ES-I3 (cell line): ENCODE measurements around the gene RASSF1.

Experiments
- H3K36me3 ChIP-seq: 2 replicates; pipeline ENCODE4 v1.6.1; 2013; ENCODE audit warnings: mild to moderate bottlenecking, low read length, control low read depth, moderate library complexity; ENCODE audit not compliant: insufficient read depth
- H3K4me1 ChIP-seq: 2 replicates; pipeline ENCODE4 v1.6.1; 2013; ENCODE audit warnings: mild to moderate bottlenecking, control low read depth, low read length; ENCODE audit not compliant: insufficient read depth
- H3K9ac ChIP-seq: 2 replicates; pipeline ENCODE4 v1.6.1; 2013; ENCODE audit warnings: low read depth, mild to moderate bottlenecking, low read length, moderate library complexity
- H3K9me3 ChIP-seq: 2 replicates; pipeline ENCODE4 v1.6.1; 2013; ENCODE audit warnings: mild to moderate bottlenecking, low read length, moderate library complexity; ENCODE audit not compliant: control insufficient read depth, insufficient read depth

The RASSF1 gene

DNA sequence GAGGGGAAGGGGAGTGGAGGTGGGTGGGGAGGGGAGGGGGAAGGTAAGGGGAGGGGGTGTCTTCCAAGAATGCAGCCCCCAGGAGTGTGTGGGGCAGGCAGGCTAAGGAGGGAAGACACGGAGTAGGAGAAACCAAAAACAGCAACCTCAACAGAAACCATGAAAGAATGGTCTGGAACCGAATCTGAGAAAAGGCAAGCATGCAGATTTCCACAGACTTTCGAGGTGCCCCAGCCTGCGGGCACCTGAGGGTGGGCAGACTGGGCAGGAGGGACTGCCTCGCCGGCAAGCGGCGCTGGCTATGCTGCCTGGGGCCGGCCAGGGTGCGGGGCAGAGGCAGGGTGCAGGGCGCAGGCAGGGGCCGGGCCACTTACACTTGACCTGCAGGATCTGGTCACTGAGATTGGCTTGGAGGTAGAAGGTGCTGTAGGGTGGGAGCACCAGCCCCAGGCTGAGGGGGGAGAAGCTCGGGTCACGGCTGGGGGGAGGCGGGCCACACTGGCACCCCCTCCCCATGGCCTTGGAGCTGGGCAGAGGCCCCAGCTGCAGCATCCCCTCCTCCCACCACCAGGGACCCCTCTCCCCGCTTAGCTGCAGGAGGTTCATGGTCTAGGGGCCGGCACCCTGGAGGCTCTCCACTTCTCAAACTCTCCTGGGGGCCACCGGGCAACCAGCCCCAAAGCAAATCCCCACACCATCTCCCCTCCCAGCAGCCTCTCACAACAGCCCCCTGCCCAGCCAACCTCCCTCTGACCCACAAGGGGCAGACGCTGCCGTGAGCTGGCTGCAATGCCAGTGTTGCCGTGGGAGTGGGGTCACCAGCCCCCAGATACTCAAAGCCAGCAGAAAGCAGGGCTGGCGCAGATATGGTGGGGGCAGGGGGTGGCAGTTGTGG is 34.0 kb upstream of the RASSF1 start:
- H3K9ac ChIP-seq: no peak overlapping the region
- no peaks in the 10 kb centered on the region for H3K36me3 ChIP-seq
- H3K4me1 ChIP-seq: peaks cover 17% of the 10 kb centered on the region; the same call in 1 of the 2 replicates
- H3K9me3 ChIP-seq: no peaks in the 10 kb centered on the region

DNA sequence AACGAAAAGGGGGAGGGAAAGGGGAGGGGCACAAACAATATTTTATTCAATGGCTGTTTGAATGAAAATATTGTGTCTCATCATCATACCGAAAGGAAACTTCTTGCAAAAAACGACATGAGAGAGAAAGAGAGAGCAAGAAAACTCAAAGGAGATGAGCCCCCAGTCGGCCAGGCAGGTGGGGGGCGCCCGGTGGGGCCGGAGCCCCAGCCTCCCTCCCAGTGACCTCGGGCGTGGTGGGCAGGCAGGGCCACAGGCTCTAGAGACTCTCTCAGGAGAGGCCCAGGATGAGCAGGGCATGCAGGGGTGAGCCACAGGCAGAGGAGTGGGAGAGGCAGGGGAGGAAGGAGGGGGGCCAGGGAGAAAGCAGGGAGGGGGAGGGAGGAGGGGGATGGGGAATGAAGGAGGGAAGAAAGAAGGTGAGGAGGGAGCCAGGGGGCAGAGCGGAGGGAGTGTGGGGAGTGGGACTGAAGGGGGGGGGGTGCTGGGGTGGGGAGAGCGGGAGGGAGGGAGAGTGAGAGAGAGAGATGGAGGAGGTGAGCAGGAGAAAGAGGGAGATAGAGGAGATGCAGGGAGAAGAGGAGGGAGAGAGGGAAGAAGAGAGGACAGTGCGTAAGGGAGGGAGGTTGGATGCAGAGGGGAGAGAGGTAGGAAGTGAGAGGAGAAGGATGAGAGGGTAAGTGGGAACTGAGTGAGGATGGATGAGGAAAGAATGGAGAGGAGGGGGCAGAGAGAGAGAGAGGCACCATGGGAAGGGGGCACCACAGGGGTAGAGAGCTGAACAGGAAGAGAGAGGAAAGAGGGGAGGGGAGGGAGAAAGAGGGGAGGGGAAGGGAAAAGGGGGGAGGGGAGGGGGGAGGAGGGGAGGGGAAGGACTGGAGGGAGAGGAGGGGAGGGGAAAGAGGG is 32.8 kb upstream of the RASSF1 start:
- H3K4me1 ChIP-seq: peaks cover 17% of the 10 kb centered on the region; the same call in 1 of the 2 replicates

DNA sequence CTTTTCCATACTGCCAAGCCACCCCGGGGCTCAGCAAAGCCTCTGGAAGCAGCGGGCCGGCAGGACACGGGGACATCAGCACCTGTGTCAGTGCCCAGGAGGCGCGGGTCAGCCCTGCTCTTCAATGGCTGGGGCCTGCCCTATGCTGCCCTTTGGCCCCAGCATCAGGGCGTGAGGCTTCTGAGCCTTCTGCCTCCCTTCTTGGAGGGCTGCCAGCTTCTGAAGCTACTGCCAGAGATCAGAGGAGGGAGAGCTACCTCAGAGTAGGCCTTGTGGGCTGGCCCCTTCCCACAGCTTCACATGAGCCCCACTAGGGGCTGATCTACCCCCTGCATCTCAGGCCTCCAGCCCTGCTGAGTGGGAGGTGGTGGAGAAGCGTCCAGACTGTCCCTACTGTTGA is 31.7 kb upstream of the RASSF1 start:
- Histone ChIP-seq H3K4me1 (peaks cover 17% of the 10 kb centered on the region; the same call in 1 of the 2 replicates), H3K9me3 (no peaks in the 10 kb centered on the region), H3K9ac (no peak overlapping the region), H3K36me3 (no peaks in the 10 kb centered on the region)

More for the DNA sequence above, 32.8 kb upstream of the RASSF1 start:
- Histone ChIP-seq H3K9ac (no peak overlapping the region), H3K36me3 (no peaks in the 10 kb centered on the region), H3K9me3 (no peaks in the 10 kb centered on the region)

DNA sequence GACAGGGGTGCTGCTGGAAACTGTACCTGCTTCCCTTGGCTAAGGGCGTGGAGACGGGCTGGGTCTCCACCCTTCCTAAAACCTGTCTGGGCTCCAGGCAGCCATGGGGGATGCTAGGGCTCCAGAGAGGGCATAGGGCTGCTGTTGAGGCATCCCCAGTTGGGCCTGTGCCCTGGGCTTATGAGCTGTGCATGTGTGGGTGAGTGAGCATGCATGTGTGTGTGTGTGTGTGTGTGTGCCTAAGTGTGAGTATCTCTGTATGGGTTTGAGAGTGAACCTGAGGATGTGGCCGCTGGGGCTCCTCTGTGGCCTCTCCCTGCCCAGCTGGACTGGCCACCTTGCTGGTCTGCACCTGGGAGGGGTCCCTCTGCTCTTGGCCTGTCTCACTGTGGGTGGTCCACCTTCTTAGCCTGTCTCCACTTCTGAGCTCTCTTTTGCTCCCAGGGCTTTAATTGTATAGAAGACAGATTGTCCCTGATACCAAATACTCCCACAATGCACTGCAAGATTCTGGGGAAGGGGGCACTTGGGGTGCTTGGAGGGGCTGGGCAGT is 30.6 kb upstream of the RASSF1 start:
- H3K4me1 ChIP-seq: peaks cover 17% of the 10 kb centered on the region; the same call in 1 of the 2 replicates
- no peaks in the 10 kb centered on the region for H3K36me3 ChIP-seq
- no peak overlapping the region for H3K9ac ChIP-seq
- H3K9me3 ChIP-seq: no peaks in the 10 kb centered on the region

DNA sequence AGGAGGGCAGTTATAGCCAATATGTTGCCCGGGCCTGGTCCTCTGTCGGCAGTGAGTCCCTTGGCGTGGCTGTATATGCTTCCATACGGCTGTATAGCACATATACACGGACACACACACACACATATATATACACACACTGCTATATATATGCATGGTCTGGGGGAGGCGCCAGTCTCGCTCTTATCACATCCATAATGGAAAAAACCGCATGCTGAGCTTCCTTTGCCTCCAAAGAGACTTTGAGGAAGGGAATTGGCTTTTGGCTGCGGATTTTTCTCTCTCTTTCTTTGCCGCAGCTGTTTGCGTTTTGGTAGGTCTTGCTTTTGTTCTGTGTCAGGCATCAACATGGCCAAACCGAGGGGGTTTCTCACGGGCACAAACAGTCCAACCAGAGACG is 30.0 kb upstream of the RASSF1 start:
- Histone ChIP-seq H3K9ac (no peak overlapping the region), H3K36me3 (no peaks in the 10 kb centered on the region), H3K9me3 (no peaks in the 10 kb centered on the region), H3K4me1 (peaks cover 17% of the 10 kb centered on the region; the same call in 1 of the 2 replicates)

DNA sequence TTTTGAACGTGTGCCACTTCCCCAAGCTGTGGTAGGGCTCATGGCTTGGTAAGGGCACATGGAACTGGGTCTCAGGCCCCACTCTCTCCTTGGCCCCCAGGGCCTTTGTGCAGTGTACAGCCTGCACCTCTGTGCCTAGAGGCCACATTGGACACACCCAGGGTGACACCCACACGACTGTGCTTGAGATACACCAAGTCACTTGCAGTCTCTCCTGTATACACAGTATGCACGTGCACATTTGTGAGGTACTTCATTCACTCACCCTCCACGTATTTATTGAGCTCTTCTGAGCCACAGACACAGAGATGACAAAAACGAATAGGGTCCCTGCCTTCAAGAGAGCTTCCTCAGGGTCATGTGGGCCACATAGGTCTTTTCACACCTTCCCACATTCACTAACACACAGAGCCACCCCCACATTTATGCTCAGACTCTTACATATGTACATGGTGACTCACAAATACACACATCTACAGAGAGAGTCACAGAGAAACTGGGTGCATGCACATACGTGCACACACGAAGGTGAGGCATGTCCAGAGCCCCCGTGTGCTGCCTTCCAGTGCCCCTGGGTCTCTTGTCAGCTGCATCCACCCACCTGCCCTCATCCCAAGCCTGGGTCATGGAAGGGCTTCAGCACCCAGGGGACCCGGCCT is 28.5 kb upstream of the RASSF1 start:
- Histone ChIP-seq H3K4me1 (peaks cover 10% of the 10 kb centered on the region; the same call in 1 of the 2 replicates), H3K9me3 (no peaks in the 10 kb centered on the region), H3K9ac (no peak overlapping the region), H3K36me3 (no peaks in the 10 kb centered on the region)

DNA sequence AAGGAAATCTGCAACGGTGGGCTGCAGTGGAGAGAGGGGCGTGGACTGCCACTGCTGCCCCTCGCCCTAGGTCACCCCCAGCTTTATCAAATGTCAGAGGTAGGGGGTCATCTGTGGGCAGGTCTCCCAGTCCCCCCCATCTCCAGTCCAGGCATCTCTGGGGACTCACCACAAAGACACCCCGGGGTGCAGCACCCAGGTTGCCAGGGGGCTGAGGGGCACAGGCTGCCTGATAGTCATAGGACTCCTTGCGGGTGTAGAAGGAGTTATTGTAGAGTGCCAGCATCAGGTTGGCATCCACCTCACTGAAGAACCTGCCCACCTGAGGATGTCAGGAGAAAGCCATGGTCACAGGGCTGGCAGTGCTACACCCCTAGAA is 25.2 kb upstream of the RASSF1 start:
- no peaks in the 10 kb centered on the region for H3K36me3 ChIP-seq

DNA sequence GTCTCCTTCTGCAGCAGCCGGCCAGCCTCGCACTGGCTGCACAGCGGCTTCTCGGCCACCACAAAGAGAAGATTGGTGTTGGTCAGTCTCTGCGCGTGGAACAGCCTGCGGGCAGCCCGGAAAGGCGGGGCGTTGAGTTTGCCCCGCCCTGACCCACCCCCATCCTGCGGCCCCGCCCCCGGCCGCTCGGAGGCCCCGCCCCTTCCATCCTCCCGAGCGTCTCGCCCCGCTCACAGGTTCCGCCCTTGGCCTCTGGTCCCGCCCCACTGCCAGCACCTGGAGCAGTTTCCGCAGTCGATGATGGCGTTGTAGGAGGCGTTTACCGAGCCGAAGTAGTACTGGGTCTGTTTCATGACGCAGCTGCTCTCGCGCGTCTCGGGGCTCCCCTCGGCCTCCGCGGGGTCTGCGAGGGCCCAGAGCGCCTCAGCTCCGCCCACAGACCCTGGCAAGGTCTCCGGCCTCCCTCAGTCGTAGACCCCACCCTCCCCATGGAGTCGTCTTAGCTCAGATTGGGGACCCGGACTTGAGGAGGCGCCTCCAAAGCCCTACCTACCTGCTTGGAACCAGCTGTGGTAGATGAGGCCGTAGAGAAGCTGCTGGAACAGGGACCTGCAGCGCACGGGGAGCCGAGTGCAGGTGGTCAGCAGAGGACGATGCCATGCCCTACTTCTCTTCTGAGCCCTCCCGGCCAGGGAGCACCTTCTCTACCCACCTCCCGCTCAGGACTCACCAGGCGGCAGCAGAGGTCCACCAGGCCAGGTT is 24.6 kb upstream of the RASSF1 start:
- Histone ChIP-seq H3K9ac (peak overlapping the region; percentile 75), H3K36me3 (no peaks in the 10 kb centered on the region), H3K4me1 (peaks cover 3% of the 10 kb centered on the region; the same call in 1 of the 2 replicates), H3K9me3 (no peaks in the 10 kb centered on the region)

More for the DNA sequence above, 25.2 kb upstream of the RASSF1 start:
- Histone ChIP-seq H3K9ac (no peak overlapping the region), H3K4me1 (peaks cover 3% of the 10 kb centered on the region; the same call in 1 of the 2 replicates), H3K9me3 (no peaks in the 10 kb centered on the region)

DNA sequence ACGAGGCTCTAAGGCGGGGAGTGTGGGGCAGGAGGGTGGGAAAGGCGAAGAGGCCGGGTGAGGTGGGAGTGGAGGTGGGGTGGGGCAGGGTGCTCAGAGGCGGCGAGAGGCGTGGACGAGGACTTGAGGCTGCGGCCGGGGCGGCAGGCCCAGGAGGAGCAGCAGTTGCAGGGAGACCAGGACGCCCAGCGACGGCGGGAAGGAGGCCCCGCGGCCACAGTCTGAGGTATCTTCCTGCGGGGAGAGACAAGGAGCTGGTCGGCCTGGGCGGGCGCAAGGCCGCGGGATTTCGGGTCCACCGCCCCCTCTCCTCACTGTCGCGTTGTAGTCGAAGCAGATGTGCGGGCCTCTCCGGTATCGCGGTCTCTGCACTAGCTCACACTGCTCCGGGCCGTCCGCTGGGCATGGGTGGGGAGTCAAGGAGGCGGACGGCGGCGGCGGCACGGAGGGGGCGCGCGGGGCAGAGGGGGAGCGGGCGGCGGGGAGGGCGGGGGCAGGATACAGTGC is 24.0 kb upstream of the RASSF1 start:
- Histone ChIP-seq H3K4me1 (peaks cover 3% of the 10 kb centered on the region; the same call in 1 of the 2 replicates), H3K9me3 (no peaks in the 10 kb centered on the region), H3K9ac (peak overlapping the region; percentile 44), H3K36me3 (no peaks in the 10 kb centered on the region)

DNA sequence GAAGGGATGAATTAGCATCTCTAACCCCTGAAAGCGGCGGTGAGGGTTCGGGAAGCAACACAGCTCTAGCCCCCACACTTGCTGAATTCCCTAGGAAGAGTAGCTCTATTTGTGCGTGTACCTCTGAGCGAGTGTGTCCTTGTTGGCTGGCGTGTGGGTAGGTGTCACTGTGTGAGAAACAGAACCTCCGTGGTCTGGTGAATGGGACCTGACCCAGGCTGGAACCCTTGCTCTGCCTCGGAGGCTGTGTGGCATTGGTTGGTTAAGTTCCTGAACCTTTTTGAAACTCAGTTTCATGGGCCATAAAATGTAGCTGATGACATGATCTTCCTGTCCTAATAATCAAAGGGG is 19.1 kb upstream of the RASSF1 start:
- Histone ChIP-seq H3K9ac (peak overlapping the region; percentile 35; the same call in 1 of the 2 replicates), H3K9me3 (no peaks in the 10 kb centered on the region), H3K36me3 (0 out of 2 replicates have a peak, but pooled peaks cover 2% of the 10 kb centered on the region), H3K4me1 (peaks cover 18% of the 10 kb centered on the region; the same call in 1 of the 2 replicates)

DNA sequence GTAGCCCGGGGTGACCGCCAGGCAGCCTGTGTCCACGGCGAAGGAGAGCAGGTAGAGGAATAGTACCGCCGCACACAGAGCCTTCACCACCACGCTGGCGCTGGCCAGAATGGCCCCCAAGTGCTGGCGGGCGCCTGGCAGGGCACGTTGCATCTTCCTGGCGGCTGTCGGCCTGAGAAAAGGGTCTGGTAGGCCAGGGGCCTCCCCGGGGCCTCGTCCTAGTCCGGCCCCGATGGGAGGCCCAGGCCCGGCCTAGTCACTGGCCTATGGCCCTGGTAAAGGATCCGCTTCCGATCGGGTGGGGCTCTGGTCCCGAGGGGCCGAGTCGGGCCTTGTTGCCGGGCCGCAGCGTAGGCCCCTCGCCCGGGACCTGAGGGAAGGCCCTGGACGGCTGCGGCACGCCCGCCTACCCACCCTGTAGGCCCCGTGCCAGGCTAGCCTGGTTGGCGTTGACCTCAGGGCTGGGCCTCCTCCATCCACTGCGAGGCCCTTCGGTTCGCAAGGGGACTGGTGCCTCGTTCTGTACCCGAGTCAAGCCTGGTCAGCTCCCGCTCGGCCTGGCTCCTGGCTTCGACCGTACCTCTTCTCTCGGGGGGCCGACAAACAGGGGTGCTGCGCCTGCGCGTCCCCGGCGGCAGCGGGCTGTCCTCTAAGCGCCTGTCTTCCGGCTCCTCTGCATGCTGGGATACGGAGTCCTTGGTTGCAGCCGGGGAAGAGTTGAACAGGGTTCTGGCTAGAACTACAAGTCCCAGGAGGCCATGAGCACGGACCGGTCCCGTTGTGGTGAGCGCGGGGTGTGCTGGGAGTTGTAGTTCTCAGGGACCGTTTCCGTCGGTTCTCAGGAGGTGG is 18.5 kb upstream of the RASSF1 start, which contains the start of gene TMEM115:
TSS of gene TMEM115 (minus strand) at position 611 of the 849 bp plus-strand sequence. CDS start at position 153, 458 bp downstream.
- H3K9me3 ChIP-seq: no peaks in the 10 kb centered on the region
- H3K9ac ChIP-seq: peak within 1 kb of the TSS; percentile 83
- peaks cover 15% of the 10 kb centered on the region; the same call in 1 of the 2 replicates for H3K4me1 ChIP-seq
- 0 out of 2 replicates have a peak, but pooled peaks cover 2% of the 10 kb centered on the region for H3K36me3 ChIP-seq

DNA sequence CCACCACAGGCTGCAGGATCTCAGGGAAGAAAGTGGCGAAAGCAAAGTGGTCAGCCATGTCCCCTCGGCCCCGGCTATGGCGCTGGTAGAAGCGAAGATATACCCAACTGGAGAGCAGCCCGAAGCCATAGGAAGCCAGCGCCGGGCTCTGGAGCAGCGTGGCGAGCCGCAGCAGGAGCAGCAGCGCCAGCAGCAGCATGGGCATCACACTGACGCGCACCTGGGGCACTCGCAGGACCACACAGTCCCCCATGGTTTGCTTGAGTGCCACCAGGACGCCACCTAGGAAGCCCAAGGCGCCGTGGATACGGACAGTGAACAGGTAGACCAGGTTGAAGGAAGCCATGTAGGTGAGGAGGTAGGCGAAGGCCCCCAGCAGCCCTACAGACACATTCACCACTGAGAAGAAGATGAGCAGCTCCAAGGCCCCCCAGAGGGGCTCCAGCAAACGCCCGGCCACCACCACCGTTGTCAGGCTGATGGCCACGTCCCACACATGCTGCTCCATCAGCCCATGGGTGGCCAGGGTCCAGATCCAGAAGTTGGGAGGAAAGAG is 17.8 kb upstream of the RASSF1 start:
- H3K36me3 ChIP-seq: 0 out of 2 replicates have a peak, but pooled peaks cover 2% of the 10 kb centered on the region
- H3K4me1 ChIP-seq: peaks cover 15% of the 10 kb centered on the region; the same call in 1 of the 2 replicates
- no peaks in the 10 kb centered on the region for H3K9me3 ChIP-seq
- H3K9ac ChIP-seq: peak overlapping the region; percentile 83
